SHP77 (cell line): ENCODE measurements around the gene CEPT1.
"Not testable (repeated sequence)": the region's sequence is repeated elsewhere in the genome, so short reads cannot be mapped to it uniquely, and the experiment has no call there.

ENCODE experiments used
- DNase-seq, 2 experiments: peaks; one replicate each; lab custom pipeline; 2025; lab: John Stamatoyannopoulos, UW

Gene CEPT1

DNA sequence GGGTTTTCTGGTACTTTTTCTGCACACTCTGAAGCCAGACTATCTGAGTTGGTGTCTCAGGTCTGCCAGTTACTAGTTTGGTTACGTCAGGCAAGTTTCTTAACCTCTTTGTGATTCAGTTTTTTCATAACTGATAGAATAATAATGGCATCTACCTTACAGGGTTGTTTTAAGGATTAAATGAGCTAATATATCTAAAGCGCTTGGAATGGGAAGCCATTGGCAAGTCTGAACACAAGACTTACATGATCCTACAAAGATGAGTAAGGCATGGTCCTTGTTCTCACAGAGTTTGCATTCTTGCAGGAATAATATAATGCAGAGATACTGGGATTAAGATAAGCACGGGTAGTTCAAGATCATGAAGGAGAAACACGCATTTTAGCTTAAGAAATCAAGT is 69.6 kb downstream of the CEPT1 start:
- DNase-seq = no peak

- DNase-seq = no peak
Measured at GRCh38 chr1:111211921-111212320, 71.9 kb downstream of the CEPT1 start.

DNA sequence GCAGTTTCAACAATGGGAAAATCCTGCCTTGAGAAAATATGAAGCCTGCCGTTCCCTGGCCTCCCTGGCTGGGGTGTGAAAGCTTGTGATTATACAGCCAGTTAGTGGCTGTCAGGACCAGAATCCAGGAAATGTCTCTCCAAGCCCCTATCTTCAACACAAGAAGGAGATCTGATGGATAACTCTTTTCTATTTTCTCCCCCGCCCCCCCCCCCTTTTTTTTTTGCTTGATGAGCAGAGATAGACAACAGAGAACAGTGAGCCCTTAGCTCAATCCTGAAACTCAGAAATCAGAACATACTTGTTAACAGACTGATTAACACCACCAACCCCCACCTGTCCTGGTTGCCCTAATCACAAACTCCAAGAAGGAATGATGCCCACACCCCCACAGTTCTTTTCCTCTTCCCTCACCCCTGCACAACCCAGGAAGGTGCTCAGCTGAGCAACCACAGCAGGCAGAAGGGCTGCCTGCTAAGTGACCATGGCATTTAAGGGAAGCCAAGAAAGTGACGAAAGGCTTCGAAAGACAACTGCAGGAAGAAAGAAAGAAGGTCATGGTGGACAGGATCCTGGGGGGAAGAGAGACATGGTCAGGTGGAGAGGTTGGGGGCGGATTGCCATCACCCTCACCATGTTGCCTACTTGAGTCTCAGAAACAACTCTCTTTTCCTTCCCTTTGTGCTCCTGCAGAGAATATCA is 72.8 kb downstream of the CEPT1 start:
- DNase-seq = no peak

GRCh38 chr1:111213412-111213811 is 73.4 kb downstream of the CEPT1 start:
- DNase-seq = no peak

DNA sequence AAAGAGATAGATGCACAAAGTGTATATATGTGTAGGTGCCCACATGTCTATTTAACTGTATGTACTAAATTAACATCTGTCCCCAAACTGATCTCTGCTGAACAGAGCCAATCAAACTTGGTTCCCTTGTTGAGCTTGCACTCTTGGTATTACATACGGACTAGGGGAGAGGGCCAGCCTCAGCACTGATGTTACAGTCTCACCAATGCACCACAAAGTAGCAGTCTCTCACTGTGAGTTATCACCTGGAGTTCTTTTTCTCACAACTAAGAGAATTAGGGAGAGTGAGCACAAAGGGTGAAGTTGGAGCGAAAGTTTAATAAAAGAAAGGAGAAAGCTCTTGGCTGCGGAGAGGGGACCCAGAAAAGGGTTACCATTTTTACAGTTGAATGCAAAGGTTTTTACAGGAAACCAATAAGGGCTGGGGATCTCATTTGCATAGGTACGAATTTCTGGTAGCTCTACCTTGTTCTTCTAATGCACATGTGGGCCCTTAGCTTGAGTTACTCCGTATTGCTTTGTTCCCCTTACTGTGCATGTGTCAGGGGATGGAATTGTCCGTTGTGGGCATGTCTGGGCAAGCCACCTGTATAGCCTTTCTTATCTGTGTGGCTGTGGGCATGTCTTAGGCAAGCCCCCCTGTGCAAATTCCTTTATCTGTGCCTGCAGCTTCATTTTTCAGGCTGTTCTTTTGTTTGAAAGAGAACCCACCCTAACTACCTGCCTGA is 74.2 kb downstream of the CEPT1 start:
- no peak for DNase-seq

GRCh38 chr1:111214884-111215283 is 74.9 kb downstream of the CEPT1 start:
- DNase-seq = no peak

DNA sequence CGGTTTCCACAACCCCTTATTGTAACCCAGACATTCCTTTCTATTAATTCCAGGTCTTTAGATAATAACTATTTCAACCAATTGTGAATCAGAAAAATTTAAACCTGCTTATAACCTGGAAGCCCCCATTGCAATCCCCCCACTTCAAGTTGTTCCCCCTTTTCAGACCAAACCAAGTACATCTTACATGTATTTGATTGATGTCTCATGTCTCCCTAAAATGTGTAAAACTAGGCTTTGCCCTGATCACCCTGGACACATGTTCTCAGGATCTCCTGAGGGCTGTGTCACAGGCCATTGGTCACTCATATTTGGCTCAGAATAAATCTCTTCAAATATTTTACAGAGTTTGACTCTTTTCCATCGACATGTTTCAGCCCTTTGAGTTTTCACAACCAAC is 75.3 kb downstream of the CEPT1 start:
- DNase-seq = not testable (repeated sequence)

DNA sequence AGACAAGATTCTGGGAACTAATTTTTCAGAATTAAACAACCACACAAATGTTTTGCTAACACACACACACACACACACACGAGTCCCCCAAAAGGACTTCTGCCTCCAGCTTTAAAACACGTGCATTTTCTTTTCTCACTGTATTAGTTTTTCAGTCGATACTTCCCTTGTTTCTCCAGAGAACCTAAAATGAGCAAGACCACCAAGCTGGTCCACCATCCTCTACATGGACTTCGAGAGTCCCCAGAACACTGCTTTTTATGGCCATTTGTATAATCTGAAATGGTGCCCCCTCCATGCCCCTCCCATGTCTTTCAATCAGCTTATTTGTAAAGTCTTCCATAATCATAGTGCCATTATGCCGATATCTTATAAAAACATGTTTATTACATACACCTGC is 76.7 kb downstream of the CEPT1 start:
- DNase-seq = no peak

DNA sequence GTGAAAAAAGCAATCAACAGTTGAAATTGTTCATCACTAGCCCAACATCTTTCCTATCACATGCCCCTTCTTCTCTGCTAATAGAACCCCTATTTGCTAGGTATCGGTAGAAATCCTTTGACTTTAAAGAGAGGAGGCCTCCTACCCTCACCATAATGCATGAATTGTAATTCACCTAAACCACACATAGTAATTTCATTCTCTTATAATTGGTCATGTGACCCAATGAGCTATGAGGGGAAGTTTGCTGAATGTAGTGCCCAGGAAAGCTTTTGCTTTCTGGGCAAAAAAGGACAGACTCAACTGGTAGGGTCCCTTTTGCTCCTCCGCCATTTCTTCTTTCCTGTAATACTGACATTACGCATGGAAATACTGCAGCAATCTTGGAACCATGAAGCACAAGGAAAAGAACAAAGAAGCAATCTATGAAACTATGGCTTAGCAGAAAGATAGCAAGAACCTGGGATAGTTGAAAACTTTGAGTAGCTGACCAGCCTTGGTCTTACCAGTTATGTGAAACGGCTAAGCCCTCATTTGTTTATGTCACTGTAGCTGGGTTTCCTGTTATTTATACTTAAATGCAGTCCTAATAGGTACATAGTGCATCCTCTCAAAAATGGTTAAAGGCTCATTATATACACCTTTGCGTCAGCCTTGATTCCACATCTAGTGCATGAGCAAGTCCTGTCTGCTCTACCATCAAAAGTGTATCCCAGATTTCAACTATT is 77.3 kb downstream of the CEPT1 start:
- DNase-seq = no peak

DNA sequence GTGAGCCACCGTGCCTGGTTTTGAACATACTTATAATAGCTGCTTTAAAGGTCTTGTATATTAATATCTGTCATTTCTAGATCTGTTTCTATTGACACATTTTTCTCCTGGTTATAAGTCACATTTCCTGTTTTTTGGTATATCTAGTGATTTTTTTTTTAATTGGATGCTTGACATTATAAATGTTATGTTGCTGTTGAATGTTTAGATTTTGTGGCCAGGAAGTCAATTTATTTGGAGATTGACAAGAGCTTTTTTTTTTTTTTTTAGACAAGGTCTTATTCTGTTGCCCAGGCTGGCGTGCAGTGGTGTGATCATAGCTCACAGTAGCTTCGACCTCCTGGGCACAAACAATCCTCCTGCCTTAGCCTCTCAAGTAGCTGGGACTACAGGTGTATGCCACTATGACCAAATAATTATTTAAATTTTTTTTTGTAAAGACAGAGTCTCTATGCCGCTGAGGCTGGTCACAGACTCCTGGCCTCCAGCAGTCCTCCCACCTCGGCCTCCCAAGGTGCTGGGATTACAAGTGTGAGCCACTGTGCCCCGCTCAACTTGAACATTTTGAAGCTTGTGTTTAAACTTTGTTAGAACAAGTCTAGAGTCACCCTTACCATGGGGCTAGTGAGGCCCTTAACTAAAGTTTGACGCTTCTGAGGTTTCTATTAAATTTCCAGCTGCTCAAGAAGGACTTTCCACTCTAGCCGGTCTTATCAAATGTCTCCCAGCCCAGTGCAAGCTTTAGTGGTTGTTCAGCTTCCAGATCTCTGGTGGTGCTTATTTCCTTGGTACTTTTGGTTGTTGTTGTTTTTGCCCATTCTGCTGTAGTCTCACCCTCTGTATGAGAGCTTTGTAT is 78.9 kb downstream of the CEPT1 start:
- DNase-seq = no peak

DNA sequence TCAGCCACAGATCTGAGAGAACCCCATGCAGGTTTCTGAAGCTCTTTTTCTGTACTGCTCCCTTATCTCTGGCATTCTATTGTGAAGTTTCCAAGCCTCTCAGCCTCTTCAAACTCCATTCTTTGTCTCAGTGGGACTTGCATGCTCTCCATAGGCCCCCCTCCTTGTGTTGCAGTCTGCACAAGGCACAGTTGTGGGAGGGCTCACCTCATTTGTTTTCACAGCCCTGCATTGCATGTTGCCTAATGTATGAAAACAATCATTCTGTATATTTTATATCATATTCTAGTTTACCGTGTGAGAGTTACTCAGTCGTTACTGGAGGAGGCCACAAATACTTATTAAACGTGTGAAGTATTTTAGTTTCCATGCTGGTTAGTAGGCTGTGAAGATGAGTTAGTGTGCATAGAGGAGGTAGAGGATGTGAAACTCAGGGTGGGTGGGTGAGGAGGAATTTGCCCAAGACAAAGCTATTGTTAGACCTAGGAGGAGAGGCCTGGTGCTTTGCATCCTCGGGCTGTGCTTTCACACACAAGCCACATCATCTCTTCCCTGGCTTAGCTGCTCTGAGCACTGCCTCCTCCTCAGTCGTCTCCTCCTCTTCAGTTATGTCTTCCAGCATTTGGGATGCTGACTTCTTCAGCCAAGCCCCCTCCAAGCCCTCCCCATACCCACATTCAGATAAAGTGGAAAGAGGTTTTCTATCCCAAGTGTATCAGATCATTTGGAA is 79.7 kb downstream of the CEPT1 start:
- DNase-seq = no peak

GRCh38 chr1:111220302-111220890 is 80.4 kb downstream of the CEPT1 start:
- DNase-seq = no peak

GRCh38 chr1:111221276-111221632 is 81.2 kb downstream of the CEPT1 start:
- no peak for DNase-seq

DNA sequence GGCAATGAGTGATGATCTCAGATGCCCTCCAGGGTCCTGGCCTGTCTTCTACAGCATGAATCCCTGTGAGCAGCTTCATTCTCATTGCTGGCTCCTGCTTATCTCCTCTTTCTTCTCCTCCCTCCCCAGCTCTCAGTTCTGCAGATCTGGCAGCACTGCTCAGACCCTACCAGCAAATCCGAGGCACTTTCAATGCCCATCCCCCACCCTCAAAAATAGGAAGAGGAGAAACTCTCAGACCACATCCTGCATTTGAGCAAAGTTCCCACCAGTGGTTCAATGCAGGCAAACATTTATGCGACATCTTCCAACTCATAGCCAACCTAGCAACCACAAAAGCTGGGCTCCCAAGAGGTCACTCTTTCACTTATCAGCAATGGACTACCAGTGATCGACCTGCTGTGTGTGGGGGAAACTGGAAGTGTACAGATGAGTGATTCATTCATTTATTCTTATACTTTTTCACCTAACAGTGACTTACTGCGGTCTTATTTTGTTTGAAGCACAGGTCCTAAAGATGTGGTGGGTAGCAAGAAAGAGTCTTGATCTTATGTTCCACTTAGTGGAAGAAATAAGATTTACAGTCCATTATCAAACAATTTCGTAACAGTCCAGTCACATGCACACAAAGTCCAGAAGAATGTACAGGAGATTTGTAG is 81.7 kb downstream of the CEPT1 start:
- no peak for DNase-seq

DNA sequence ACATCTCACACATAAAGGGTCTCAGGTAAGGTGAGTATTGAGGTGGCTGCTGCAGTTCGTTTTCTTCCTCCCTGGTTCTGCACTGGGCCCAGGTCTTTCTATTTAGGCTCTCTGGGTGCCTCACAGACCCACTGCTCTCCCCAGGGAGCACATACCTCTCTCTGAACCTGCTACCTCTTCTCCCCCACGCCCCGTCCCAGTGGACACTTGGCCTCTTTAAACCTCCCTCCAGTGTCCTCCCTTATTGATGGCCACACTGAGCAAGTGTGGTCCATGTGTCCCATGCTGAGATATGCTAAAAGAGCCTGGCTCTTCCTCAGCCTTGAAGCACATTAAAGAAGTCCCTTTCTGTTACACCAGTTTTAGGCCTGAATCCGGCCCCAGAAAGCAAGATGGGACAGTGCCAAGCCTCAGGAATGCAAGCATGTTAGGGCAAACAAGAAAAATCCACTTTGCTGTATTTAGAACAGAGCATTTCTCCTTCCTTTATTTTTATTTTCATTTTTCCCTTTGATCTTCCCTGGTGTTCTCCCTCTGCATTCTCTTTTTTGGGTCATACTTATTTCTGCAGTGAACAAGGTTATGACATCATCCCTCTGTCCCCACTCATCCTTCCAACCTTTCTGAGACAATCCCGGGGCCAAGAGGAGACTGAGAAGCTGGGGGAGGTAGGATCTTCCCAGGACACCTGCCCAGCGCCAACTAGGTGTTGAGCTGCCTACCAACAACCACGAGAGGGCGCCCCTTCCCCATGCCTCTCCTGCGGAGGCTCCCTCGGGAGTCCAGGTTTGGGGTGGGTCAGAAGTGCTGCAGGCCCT is 82.5 kb downstream of the CEPT1 start:
- peak; percentile 35 to 64 for DNase-seq

GRCh38 chr1:111223126-111223685 is 83.2 kb downstream of the CEPT1 start:
- no peak for DNase-seq

DNA sequence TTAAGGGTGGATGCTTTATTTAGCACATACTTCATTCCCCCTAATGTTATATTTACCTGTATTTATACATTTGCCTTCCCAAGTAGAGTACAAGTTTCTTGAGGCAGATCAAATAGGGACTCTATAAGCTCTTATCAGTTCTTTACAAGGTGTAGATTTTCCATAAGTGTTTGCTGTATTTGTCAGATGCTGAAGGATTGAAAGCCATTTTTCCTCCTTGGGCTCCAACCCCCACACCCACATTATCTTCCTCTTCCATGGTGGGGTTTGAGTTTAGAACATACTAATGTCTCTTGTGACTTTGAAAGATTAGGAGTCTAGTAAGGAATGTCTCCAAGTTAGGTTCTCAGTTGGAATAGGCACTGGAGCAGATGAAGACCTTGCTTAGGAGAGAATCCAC is 85.1 kb downstream of the CEPT1 start:
- no peak for DNase-seq

DNA sequence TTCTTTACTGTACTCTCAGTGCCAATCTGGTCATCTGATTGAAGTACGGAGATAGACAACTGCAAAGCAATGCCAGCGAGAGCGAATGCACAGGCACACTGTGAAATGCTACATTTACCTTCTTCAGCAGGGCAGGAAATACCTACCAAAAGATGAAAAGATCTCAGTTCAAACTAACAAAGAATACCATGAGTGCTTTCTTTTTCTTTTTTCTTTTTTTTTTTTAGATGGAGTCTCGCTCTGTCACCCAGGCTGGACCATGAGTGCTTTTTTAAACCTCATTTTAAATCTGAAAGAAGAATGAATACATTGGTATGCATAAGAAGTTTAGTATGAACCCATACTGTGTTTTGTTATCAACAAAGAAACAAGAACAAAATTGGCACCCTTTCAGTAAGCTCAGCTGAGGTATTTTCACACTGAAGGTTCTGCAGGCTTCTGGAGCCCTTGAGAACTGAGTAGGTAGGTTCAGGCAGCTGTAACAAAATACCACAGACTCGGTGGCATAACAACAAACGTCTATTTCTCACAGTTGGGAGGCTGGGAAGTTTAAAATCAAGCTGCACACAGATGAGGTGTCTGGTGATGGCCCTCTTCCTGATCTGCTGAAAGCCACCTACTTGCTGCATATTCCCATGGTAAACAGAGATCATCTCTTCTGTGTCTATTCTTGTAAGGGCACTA is 85.8 kb downstream of the CEPT1 start:
- DNase-seq = no peak

GRCh38 chr1:111227434-111227833 is 87.4 kb downstream of the CEPT1 start, which contains the start of gene CHI3L2:
CHI3L2 (plus strand) TSS chr1:111227713; CDS start chr1:111227730, 17 bp downstream.
- DNase-seq = no peak
